Liver (tissue), 3 donors: Measurements from ENCODE around the gene LAMA5.

Source experiments
- ATF3 ChIP-seq: IDR thresholded peaks from 2 replicates; pipeline ENCODE4 v1.6.1; 2016; ENCODE audit warnings: antibody characterized with exemption
- CTCF ChIP-seq: fragments of 150-350 bp; IDR thresholded peaks from 2 replicates; pipeline ENCODE4 v1.5.1; 2017; ENCODE audit warnings: improper control_type of control experiment, low read depth, low read length; ENCODE audit not compliant: missing input control
- FOXA1 ChIP-seq: IDR thresholded peaks from 2 replicates; pipeline ENCODE4 v1.6.1; 2016; ENCODE audit warnings: antibody characterized with exemption
- GABPA ChIP-seq, 2 donors: IDR thresholded peaks in 1 of 2; conservative IDR thresholded peaks in 1 of 2; 2 replicates each; pipeline ENCODE4 v1.6.1; 2016; ENCODE audit warnings: antibody characterized with exemption in 2 of 2, mild to moderate bottlenecking in 1 of 2, moderate library complexity in 1 of 2
- JUND ChIP-seq, 2 donors: IDR thresholded peaks; 2 replicates each; pipeline ENCODE4 v1.6.1; 2016; ENCODE audit warnings: antibody characterized with exemption in 2 of 2
- SP1 ChIP-seq: IDR thresholded peaks from 2 replicates; pipeline ENCODE4 v1.6.1; 2018; ENCODE audit warnings: antibody characterized with exemption, mild to moderate bottlenecking
- TAF1 ChIP-seq: conservative IDR thresholded peaks from 2 replicates; pipeline ENCODE4 v1.6.1; 2016; ENCODE audit warnings: antibody characterized with exemption, mild to moderate bottlenecking
- donor health status: healthy.
- donor health status: healthy.

DNA sequence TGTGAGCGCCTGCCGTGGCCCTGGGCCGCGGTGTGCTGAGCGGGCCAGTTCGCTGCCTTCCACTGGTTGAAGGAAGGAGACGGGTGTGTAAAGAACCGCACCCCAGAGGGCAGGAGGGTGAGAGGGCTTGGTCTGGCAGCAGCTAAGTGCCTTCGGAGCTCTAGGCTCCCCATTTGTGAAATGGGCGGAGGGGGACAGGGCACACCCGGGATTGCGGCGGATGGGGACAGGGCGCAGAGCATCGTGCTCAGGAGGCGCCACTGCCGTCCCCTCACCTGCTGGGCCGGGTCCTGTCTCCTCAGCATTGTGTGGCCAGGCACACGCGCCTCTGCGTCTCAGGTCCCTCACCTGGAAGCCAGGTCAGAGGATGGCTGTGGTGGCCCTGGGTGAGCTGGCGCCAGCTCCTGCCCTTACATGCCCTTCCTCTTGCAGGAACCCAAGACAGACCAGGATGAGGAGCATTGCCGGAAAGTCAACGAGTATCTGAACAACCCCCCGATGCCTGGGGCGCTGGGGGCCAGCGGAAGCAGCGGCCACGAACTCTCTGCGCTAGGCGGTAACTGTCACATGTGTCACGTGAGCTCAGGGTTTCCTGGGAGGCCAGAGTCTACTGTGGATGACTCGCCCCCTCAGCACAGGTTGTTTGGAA, 61.2 kb downstream of the LAMA5 start:
- TF ChIP-seq CTCF = no peak
- no peak for TF ChIP-seq ATF3
- TF ChIP-seq FOXA1 = no peak
- TF ChIP-seq JUND (IDR thresholded peaks at IDR 0.05) = no peak
- no peak for TF ChIP-seq TAF1
- TF ChIP-seq GABPA (IDR thresholded peaks at IDR 0.05 in 1 of 2, conservative IDR thresholded peaks at IDR 0.05 in 1 of 2) = no peak
- no peak for TF ChIP-seq SP1
